Ramos (cell line): ENCODE data around the gene GPRIN2.
"Not testable (repeated sequence)": the region's sequence is repeated elsewhere in the genome, so short reads cannot be mapped to it uniquely, and the experiment has no call there.

Experiments
- in situ Hi-C: fragments of 300-500 bp; cut with MboI; formaldehyde crosslinking; loops from one replicate; pipeline ENCODE4 v1.14.3; 2022; ENCODE audit warnings: low sequenced_read_pairs; ENCODE audit not compliant: unreplicated experiment

Gene GPRIN2

DNA sequence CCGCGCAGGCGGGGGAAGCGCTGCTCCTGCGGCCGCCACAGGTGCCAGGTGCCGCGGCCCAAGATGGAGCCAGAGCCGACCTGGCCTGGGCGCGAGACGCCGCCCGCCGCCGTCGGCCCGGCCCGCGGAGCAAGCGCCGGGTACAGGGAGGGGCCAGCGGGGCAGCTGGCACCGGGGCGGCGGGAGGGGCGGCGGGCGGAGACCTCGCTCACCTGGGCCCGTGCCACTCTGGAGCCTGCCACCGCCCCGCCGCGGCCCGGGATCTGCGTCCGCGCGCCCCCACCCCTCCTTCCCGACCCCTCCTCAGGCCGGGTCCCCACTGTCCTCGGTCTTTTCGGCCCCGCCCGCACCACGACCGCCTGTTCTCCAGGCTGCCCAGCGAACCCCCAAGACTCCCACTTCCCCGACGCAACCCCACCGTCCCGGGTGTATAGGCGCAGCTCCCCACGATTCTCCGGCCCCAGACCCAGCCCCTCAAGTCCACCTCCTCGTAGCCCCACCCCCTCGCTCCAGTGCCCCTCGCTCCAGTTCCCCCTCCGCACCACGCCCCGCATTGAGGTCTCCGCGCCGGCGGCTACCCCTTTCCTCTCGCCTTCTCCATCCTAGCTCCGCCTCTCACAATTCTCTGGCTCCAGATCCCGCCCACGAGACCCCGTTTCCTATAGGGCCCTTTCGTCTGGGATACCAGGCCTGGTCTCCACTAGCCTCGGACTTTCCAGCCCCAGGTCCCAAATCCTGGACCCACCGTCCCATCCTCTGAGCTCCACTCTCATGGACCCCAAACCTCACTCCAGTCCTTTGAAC, at the start of gene GPRIN2:
GPRIN2 (minus strand) TSS at position 144 of the 804 bp plus-strand sequence. CDS start 5,922 bp downstream, outside the sequence.
- in situ Hi-C loops: no loop called here

DNA sequence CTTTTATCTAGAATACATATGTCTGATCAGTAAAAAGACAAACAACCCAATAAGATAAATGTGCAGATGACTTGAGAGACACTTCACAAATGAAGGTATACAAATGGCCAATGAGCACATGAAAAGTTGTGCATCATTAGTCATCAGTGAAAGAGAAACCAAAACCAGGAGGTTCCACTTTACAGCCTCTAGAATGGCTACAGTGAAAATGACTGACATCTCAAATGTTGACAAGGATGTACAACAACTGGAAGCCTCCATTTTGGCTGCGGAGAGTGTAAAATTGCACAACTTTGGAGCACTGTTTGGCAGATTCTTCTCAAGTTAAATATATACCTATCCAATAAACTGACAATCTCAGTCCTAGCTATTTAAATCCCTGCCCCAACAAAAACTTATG, 44.1 kb upstream of the GPRIN2 start:
- in situ Hi-C loops: not testable (repeated sequence)

- in situ Hi-C loops: not testable (repeated sequence)
These were observed 41.3 kb upstream of the GPRIN2 start for GRCh38 chr10:46597616-46598246.

- in situ Hi-C loops: not testable (repeated sequence)
These were observed 40.1 kb upstream of the GPRIN2 start for GRCh38 chr10:46596570-46596969.

DNA sequence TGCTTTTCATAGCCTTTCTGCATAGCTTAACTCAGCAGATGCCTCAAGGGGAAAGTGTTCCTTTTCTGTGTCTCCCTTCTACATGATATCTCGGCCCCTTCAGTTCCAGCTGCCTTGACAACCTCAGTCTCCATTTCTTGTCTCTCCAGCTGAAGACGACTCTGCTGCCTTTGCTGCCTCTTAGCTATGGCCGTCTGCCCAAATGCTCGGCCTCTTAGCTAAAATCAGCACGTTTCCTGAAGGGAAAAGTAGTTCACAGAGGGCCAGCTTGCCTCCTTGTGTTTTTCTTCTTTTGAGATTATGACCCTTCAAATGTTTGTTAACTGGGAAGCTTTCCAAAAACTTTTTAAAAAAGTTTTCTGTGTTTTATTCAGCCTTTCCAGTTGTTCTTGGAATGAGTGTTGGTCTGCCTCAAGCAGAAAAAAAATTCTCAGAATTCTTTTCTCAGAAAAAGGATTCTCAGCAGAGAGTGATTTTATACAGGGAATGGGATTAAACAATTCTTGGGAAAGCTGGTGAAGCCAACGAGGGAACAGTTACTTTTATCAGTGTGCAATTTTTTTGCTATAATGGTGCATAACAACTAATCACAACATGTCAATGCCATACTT, 38.1 kb upstream of the GPRIN2 start:
- in situ Hi-C loops: not testable (repeated sequence)

GRCh38 chr10:46593307-46593706, 36.8 kb upstream of the GPRIN2 start:
- in situ Hi-C loops: not testable (repeated sequence)

DNA sequence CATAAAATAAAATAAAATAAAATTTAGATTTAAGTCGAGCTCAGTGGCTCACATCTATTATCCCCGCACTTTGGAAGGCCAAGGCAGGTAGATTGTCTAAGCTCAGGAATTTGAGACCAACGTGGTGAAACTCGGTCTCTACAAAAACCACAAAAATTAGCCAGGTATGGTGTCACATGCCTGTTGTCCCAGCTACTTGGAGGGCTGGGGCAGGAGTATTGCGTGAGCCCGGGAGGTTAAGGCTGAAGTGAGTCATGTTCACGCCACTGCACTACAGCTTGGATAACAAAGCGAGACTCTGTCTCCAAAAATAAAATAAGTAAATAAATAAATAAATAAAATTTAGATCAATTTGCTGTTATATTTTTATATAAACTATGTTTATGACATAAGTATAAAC, 34.6 kb upstream of the GPRIN2 start:
- in situ Hi-C loops: not testable (repeated sequence)

DNA sequence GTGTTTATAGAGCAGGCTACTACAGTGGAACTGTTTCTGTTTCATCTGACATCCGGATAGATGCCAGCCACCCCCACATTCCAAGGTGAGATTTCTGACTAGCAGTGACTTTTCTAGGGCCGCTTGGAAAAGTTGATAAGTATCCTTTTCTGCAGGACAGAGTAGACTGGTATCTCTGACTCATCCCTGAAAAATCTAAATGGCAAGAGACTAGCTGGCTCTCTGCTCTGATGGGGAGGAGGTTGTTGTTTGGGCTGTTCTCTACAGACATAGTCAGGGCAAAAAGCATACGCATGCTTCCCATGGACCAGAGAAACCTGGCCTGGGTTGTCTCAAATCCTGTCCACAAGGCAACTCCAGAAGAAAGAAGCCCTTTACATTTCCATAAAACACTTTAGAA, 33.1 kb upstream of the GPRIN2 start:
- in situ Hi-C loops: not testable (repeated sequence)

DNA sequence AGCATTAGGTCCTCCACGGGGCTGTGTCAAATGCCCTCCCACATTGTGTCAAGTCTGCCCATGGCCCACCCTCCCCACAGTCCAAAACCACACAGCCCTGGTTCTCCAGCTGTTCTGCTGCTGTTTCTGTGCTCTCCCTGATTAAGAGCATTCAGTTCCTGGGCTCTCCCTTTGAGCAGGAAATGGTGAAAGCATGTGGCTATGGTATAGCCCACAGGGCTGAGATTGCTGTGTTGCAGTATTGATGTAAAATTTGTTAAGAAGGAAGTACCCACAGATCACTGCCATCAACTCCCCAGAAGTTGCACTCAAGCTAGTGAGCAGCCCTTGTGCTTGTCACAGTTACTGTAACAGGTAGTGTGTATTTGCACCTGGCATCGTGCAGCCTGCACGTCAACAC, 31.8 kb upstream of the GPRIN2 start:
- in situ Hi-C loops: not testable (repeated sequence)

GRCh38 chr10:46587546-46587945, 31.1 kb upstream of the GPRIN2 start:
- in situ Hi-C loops: not testable (repeated sequence)

DNA sequence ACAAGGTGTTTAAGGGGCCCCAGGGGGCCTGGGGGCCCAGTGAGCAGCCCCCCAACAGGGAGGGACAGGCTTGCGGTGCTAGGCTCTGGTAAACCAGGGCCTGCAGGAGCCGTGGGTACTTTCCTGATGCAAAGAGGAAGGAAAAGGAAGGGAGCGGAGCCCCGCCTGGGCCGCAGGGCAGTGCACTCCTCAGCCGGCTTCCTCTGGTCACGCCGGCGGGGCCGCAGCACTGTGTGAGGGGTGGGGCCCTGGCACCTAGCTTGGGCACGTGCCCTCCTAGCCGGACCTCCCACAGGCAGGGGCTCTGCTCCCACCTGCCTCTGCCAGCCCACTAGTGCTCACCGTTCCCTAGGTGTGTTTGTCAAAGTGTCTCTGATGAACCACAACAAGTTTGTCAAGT, 28.8 kb upstream of the GPRIN2 start:
- in situ Hi-C loops: not testable (repeated sequence)

GRCh38 chr10:46584196-46584595, 27.7 kb upstream of the GPRIN2 start:
- in situ Hi-C loops: not testable (repeated sequence)

DNA sequence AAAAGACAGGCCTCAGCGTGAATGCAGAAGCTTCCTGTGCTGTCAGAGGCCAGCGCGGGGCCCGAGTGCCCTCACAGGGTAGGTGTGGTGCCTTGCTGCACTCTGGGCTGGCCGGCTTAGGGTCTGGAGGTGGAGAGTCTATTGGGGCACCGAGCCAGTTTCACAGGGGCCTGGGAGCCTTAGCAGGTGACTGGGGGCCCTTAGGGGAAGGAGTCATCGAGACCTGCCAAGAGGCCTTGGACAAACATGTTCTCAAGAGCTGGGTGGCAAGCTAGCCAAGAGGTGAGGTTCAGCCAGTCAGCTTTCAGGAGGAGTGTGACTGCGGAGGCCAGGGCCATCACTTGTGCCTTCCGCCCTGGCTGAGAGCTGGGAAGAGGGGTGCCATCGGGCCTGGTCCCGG, 26.1 kb upstream of the GPRIN2 start:
- in situ Hi-C loops: not testable (repeated sequence)

DNA sequence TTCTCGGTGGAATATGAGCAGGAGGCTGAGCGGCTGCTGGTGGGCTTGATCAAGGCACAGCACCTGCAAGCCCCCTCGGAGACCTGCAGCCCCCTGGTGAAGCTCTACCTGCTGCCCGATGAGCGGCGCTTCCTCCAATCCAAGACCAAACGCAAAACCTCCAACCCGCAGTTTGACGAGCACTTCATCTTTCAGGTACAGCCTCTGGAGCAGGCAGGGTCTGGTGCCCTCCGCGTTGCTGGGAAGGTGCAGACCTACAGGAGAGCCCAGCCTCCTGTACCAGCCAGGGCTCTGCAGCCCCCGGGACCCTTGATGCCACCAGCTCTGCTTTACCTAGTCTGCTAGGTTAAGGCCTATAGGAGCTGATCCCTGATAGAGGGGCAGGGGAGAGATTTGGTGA, 25.5 kb upstream of the GPRIN2 start:
- in situ Hi-C loops: not testable (repeated sequence)

DNA sequence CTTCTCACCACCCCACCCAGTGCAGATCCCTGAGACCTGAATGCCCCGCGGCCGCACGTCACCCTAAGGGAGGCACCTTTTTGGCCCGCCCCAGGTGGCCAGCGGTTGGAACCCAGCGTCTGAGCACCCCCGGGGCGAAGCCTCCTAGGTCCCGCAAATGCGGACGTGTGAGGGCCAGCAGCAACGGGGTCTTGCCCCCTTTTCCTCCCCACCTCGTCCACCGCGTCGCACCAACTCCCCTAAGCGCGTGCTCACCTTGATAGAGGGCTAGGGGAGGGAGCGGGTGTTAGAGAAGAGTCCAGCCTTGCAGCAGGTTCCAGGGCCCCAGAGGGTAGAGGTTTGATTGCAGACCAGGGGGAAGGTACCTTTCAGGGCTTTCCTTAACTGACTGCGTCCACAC, 22.9 kb upstream of the GPRIN2 start:
- in situ Hi-C loops: not testable (repeated sequence)

- in situ Hi-C loops: not testable (repeated sequence)
These were observed 22.2 kb upstream of the GPRIN2 start, which contains the start of gene SYT15 for GRCh38 chr10:46578474-46579178. Gene SYT15 (plus strand): TSS chr10:46579128. CDS start chr10:46579169, 41 bp downstream.

DNA sequence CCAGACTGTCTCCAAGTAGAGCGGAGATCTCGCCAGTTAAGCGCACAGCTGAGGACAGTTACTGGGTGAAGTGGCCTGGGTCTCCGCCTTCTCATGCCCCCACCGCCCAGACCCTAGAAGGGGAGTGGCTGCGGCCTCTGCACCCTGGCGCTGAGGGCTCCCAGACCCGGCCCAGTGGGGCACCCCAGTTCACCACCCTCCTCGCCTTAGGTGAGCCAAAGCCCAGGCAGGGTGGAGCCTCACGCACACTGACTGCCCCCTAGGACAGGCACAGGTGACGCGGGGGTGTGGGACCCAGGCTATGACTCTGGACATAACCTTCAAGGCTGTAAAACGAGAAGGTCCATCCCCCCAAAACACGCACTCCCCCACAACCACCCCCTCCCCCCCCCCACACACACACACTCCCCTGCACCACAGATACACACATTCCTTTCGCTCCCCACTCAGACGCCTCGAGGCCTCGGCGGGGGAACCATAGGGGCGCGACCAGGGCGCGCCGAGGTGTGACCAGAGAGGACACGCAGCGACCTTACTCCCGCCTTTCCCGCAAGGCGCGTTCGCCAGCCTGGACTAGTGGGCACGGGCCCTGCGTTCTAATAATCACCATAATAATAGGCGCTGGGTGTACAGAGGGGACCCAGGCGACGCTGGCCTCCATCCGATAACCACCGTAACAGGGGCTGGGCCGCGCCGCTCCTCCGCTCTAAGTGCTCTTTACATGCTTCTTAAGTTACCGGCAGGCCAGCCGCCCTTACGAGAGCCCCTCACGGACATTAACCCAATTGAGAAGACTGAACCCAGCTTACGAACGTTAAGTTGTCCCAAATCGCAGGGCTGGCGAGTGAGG, 21.4 kb upstream of the GPRIN2 start:
- in situ Hi-C loops: not testable (repeated sequence)

GRCh38 chr10:46573884-46574283, 17.4 kb upstream of the GPRIN2 start:
- in situ Hi-C loops: not testable (repeated sequence)

GRCh38 chr10:46573314-46573713, 16.9 kb upstream of the GPRIN2 start:
- in situ Hi-C loops: not testable (repeated sequence)

GRCh38 chr10:46572765-46573164, 16.3 kb upstream of the GPRIN2 start:
- in situ Hi-C loops: not testable (repeated sequence)
